ENCODE data around the gene NAGS.
A peak's percentile ranks its signal among the peaks of the same experiment; 100 is the strongest.

GRCh38 chr17:43983515-43984411 lies 20.7 kb upstream of the NAGS start:
- no peak for TF ChIP-seq POLR2A (IDR thresholded peaks at IDR 0.05; ENCODE audit: low read length)
- TF ChIP-seq CEBPB (IDR thresholded peaks at IDR 0.05): no peak
- TF ChIP-seq POLR2AphosphoS2 (conservative IDR thresholded peaks at IDR 0.05; ENCODE audit: low read length): no peak
- no peak for TF ChIP-seq EP300 (IDR thresholded peaks at IDR 0.05)
- TF ChIP-seq, protein P1, sequence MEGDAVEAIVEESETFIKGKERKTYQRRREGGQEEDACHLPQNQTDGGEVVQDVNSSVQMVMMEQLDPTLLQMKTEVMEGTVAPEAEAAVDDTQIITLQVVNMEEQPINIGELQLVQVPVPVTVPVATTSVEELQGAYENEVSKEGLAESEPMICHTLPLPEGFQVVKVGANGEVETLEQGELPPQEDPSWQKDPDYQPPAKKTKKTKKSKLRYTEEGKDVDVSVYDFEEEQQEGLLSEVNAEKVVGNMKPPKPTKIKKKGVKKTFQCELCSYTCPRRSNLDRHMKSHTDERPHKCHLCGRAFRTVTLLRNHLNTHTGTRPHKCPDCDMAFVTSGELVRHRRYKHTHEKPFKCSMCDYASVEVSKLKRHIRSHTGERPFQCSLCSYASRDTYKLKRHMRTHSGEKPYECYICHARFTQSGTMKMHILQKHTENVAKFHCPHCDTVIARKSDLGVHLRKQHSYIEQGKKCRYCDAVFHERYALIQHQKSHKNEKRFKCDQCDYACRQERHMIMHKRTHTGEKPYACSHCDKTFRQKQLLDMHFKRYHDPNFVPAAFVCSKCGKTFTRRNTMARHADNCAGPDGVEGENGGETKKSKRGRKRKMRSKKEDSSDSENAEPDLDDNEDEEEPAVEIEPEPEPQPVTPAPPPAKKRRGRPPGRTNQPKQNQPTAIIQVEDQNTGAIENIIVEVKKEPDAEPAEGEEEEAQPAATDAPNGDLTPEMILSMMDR (IDR thresholded peaks at IDR 0.05): peak; percentile 53
- no peak; the same call in 1 of the 2 replicates for TF ChIP-seq RNF2 (IDR thresholded peaks at IDR 0.05; ENCODE audit: borderline replicate concordance, low read depth)
- TF ChIP-seq, protein P2, sequence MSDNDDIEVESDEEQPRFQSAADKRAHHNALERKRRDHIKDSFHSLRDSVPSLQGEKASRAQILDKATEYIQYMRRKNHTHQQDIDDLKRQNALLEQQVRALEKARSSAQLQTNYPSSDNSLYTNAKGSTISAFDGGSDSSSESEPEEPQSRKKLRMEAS (IDR thresholded peaks at IDR 0.05): peak; percentile 48; the same call in 1 of the 2 replicates
- no peak for TF ChIP-seq CHD2 (IDR thresholded peaks at IDR 0.05; ENCODE audit: low read length, partially characterized antibody)
- TF ChIP-seq, protein P3, sequence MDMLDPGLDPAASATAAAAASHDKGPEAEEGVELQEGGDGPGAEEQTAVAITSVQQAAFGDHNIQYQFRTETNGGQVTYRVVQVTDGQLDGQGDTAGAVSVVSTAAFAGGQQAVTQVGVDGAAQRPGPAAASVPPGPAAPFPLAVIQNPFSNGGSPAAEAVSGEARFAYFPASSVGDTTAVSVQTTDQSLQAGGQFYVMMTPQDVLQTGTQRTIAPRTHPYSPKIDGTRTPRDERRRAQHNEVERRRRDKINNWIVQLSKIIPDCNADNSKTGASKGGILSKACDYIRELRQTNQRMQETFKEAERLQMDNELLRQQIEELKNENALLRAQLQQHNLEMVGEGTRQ (IDR thresholded peaks at IDR 0.05): no peak
- TF ChIP-seq KDM5A (IDR thresholded peaks at IDR 0.05): no peak
- no peak for TF ChIP-seq RAD21 (conservative IDR thresholded peaks at IDR 0.05 in 1 of 2, IDR thresholded peaks at IDR 0.05 in 1 of 2)
- TF ChIP-seq, protein P4, sequence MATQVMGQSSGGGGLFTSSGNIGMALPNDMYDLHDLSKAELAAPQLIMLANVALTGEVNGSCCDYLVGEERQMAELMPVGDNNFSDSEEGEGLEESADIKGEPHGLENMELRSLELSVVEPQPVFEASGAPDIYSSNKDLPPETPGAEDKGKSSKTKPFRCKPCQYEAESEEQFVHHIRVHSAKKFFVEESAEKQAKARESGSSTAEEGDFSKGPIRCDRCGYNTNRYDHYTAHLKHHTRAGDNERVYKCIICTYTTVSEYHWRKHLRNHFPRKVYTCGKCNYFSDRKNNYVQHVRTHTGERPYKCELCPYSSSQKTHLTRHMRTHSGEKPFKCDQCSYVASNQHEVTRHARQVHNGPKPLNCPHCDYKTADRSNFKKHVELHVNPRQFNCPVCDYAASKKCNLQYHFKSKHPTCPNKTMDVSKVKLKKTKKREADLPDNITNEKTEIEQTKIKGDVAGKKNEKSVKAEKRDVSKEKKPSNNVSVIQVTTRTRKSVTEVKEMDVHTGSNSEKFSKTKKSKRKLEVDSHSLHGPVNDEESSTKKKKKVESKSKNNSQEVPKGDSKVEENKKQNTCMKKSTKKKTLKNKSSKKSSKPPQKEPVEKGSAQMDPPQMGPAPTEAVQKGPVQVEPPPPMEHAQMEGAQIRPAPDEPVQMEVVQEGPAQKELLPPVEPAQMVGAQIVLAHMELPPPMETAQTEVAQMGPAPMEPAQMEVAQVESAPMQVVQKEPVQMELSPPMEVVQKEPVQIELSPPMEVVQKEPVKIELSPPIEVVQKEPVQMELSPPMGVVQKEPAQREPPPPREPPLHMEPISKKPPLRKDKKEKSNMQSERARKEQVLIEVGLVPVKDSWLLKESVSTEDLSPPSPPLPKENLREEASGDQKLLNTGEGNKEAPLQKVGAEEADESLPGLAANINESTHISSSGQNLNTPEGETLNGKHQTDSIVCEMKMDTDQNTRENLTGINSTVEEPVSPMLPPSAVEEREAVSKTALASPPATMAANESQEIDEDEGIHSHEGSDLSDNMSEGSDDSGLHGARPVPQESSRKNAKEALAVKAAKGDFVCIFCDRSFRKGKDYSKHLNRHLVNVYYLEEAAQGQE (IDR thresholded peaks at IDR 0.05): no peak
- TF ChIP-seq, protein P5, sequence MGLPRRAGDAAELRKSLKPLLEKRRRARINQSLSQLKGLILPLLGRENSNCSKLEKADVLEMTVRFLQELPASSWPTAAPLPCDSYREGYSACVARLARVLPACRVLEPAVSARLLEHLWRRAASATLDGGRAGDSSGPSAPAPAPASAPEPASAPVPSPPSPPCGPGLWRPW (IDR thresholded peaks at IDR 0.05): no peak
